HepG2 (cell line): ENCODE data around the gene RPRML. TPM values are rescaled to one million over a fixed set of nuclear protein-coding genes. Genes with fewer than 3 reads are reported as not detected.

ENCODE experiments used
- ARID3A ChIP-seq: IDR thresholded peaks from 2 replicates; pipeline ENCODE4 v1.6.1; 2012; ENCODE audit warnings: low read depth, low read length, improper control_type of control experiment
- KDM2A ChIP-seq: sonication (generic); formaldehyde crosslinking; IDR thresholded peaks from 2 replicates; pipeline ENCODE4 v1.4.0; 2020; ENCODE audit warnings: low read depth, missing genetic modification reagents, borderline replicate concordance
- MAX ChIP-seq: IDR thresholded peaks from 2 replicates; pipeline ENCODE4 v1.6.1; 2012; ENCODE audit warnings: inconsistent platforms
- MEIS1 ChIP-seq: sonication (generic); formaldehyde crosslinking; IDR thresholded peaks from 2 replicates; pipeline ENCODE4 v1.9.0; 2021; ENCODE audit warnings: mild to moderate bottlenecking, missing genetic modification reagents, moderate library complexity, borderline replicate concordance
- PCBP2 ChIP-seq: fragments of 200-400 bp; formaldehyde crosslinking; optimal IDR thresholded peaks from 2 replicates; pipeline ENCODE3; 2018; ENCODE audit warnings: low read length, low read depth; ENCODE audit not compliant: poor library complexity, severe bottlenecking
- PHF5A ChIP-seq: IDR thresholded peaks from one replicate; pipeline ENCODE4 v1.6.1; 2018; ENCODE audit warnings: low read depth, missing genetic modification reagents; ENCODE audit not compliant: unreplicated experiment
- PHF8 ChIP-seq: sonication (generic); formaldehyde crosslinking; IDR thresholded peaks from 2 replicates; pipeline ENCODE4 v1.5.0; 2020; ENCODE audit warnings: missing genetic modification reagents
- TAF1 ChIP-seq: sonication (generic); formaldehyde crosslinking; IDR thresholded peaks from 2 replicates; pipeline ENCODE4 v1.4.0; 2020; ENCODE audit warnings: missing genetic modification reagents
- TRAFD1 ChIP-seq: sonication (generic); formaldehyde crosslinking; IDR thresholded peaks from 2 replicates; pipeline ENCODE4 v1.5.1; 2020; ENCODE audit warnings: missing genetic modification reagents, mild to moderate bottlenecking, borderline replicate concordance
- ZBTB10 ChIP-seq: sonication (generic); formaldehyde crosslinking; IDR thresholded peaks from 2 replicates; pipeline ENCODE4 v1.4.0; 2020; ENCODE audit warnings: missing genetic modification reagents, borderline replicate concordance
- ZBTB14 ChIP-seq: sonication (generic); formaldehyde crosslinking; IDR thresholded peaks from 2 replicates; pipeline ENCODE4 v1.4.0; 2020; ENCODE audit warnings: missing genetic modification reagents
- ZNF747 ChIP-seq: sonication (generic); formaldehyde crosslinking; IDR thresholded peaks from 2 replicates; pipeline ENCODE4 v1.8.1; 2023; ENCODE audit warnings: missing genetic modification reagents, mild to moderate bottlenecking, borderline replicate concordance
- ZNF773 ChIP-seq: sonication (generic); formaldehyde crosslinking; IDR thresholded peaks from 2 replicates; pipeline ENCODE4 v1.4.0; 2020; ENCODE audit warnings: missing genetic modification reagents, borderline replicate concordance
- ZNF784 ChIP-seq: sonication (generic); formaldehyde crosslinking; IDR thresholded peaks from 2 replicates; pipeline ENCODE4 v1.5.1; 2020; ENCODE audit warnings: missing genetic modification reagents, mild to moderate bottlenecking, borderline replicate concordance
- ZSCAN21 ChIP-seq: sonication (generic); formaldehyde crosslinking; IDR thresholded peaks from 2 replicates; pipeline ENCODE4 v1.8.0; 2022; ENCODE audit warnings: mild to moderate bottlenecking, missing genetic modification reagents, moderate library complexity, borderline replicate concordance
- polyA plus RNA-seq, 8 experiments: library from polyadenylated mRNA; depleted of rRNA in 3 of 8; stranded (reverse) in 7 of 8; unstranded in 1 of 8; fragments of >200 nt; fragmentation: Illumina TruSeq in 4 of 8; extraction: Trizol in 4 of 8; gene quantifications; 2 replicates each; pipeline versions ENCODE4 v1.2.1 to v1.2.3, GENCODE V29; 2011 to 2016; ENCODE audit warnings: low read depth in 4 of 8, missing spikeins in 1 of 8, mixed read lengths in 1 of 8; ENCODE audit not compliant: insufficient read depth in 1 of 8
- total RNA-seq, 5 experiments: library from RNA; depleted of rRNA; stranded (reverse); fragments of >200 nt; fragmentation: Illumina TruSeq; extraction: Trizol; gene quantifications; 2 replicates each; pipeline ENCODE4 v1.2.3, GENCODE V29; 2016; ENCODE audit warnings: low read depth in 1 of 5

Gene RPRML
- total and polyA plus RNA-seq, 2 of the 13 experiments (the other 11 are each of a cell fraction or from before 2014, with no cell fraction given) = not detected

- peak; percentile 42; the same call in 1 of the 2 replicates for TF ChIP-seq ZSCAN21 (CRISPR knock-in tag)
- no peak; the same call in 1 of the 2 replicates for TF ChIP-seq PHF8 (CRISPR knock-in tag)
- TF ChIP-seq MAX = peak; percentile 32; the same call in 1 of the 2 replicates
- TF ChIP-seq TAF1 (CRISPR knock-in tag) = no peak
- no peak for TF ChIP-seq PCBP2
- 0 out of 2 replicates have a peak, but pooled peaks have one; percentile 47 for TF ChIP-seq KDM2A (CRISPR knock-in tag)
- no peak for TF ChIP-seq PHF5A (CRISPR knock-in tag)
- TF ChIP-seq ZNF784 (CRISPR knock-in tag) = no peak
- TF ChIP-seq ZNF747 (CRISPR knock-in tag) = peak; percentile 55; the same call in 1 of the 2 replicates
- TF ChIP-seq MEIS1 (CRISPR knock-in tag) = no peak
- TF ChIP-seq TRAFD1 (CRISPR knock-in tag) = no peak
- no peak for TF ChIP-seq ZBTB14
- TF ChIP-seq ARID3A = no peak
- TF ChIP-seq ZBTB10 = no peak
- no peak for TF ChIP-seq ZNF773
These were observed 36.4 kb downstream of the RPRML start (continued) for GRCh38 chr17:46942441-46943217.
